ENCODE measurements around the gene DVL1.
"Not testable (repeated sequence)": the region's sequence is repeated elsewhere in the genome, so short reads cannot be mapped to it uniquely, and the experiment has no call there.

DVL1 gene

GRCh38 chr1:1373051-1373814 is 24.0 kb upstream of the DVL1 start:
- no peak for DNase-seq

- DNase-seq: peak; percentile 22 to 79
Measured at GRCh38 chr1:1371746-1372711, 22.8 kb upstream of the DVL1 start.

- no peak for DNase-seq
Measured at GRCh38 chr1:1371364-1371745, 22.1 kb upstream of the DVL1 start.

GRCh38 chr1:1370771-1371300 is 21.6 kb upstream of the DVL1 start:
- no peak for DNase-seq

GRCh38 chr1:1370094-1370493 is 20.9 kb upstream of the DVL1 start:
- DNase-seq: not testable (repeated sequence)

- no peak for DNase-seq
Measured at GRCh38 chr1:1367315-1367714, 18.1 kb upstream of the DVL1 start.

GRCh38 chr1:1366699-1367066 is 17.5 kb upstream of the DVL1 start:
- no peak for DNase-seq

- no peak for DNase-seq
Measured at GRCh38 chr1:1365875-1366698, 16.9 kb upstream of the DVL1 start.

- no peak for DNase-seq
Measured at GRCh38 chr1:1364266-1364665, 15.0 kb upstream of the DVL1 start.

GRCh38 chr1:1361982-1362423 is 12.8 kb upstream of the DVL1 start:
- DNase-seq: no peak

- no peak for DNase-seq
Measured at GRCh38 chr1:1361233-1361981, 12.2 kb upstream of the DVL1 start.

GRCh38 chr1:1360506-1361169 is 11.4 kb upstream of the DVL1 start:
- no peak for DNase-seq

GRCh38 chr1:1359664-1360468 is 10.6 kb upstream of the DVL1 start:
- DNase-seq: no peak

- no peak for DNase-seq
Measured at GRCh38 chr1:1359308-1359663, 10.1 kb upstream of the DVL1 start.

- DNase-seq: no peak
Measured at GRCh38 chr1:1358433-1359271, 9.4 kb upstream of the DVL1 start, which contains the start of gene MXRA8. MXRA8 (minus strand) TSS chr1:1358555; CDS start chr1:1358504, 51 bp downstream.

- no peak for DNase-seq
Measured at GRCh38 chr1:1357871-1358432, 8.7 kb upstream of the DVL1 start.

- no peak for DNase-seq
Measured at GRCh38 chr1:1356796-1357401, 7.7 kb upstream of the DVL1 start.

- no peak for DNase-seq
Measured at GRCh38 chr1:1356166-1356795, 7.1 kb upstream of the DVL1 start.
